ENCODE data around the gene LRBA.
A peak's percentile ranks its signal among the peaks of the same experiment; 100 is the strongest.

Gene LRBA

GRCh38 chr4:150479657-150480056, 535.4 kb downstream of the LRBA start:
- no peak for DNase-seq

- no peak for DNase-seq
Observed at GRCh38 chr4:150477869-150478268, 537.2 kb downstream of the LRBA start.

- DNase-seq: no peak
Observed at GRCh38 chr4:150476776-150477175, 538.3 kb downstream of the LRBA start.

- DNase-seq: no peak
Observed at GRCh38 chr4:150475763-150476162, 539.3 kb downstream of the LRBA start.

DNA sequence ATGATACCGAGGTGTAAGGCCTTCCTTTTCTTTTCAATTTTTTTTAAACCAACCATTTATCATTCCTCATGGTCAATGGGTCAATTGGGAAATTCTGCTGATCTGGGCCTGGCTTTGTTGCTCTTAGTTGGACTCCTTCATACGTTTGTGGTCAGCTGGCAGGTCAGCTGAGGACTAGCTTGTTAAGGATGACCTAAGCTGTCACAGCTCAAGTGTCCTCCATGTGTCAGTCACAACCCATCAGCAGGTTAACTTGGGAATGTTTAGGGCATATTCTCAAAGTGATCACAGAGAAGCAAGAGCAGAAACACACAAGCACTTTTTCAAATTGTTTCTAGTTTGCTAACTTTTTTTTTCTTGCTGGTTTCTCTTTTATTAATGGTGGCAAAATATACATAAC, 550.6 kb downstream of the LRBA start:
- DNase-seq: no peak

GRCh38 chr4:150462743-150463142, 552.3 kb downstream of the LRBA start:
- no peak for DNase-seq

- no peak for DNase-seq
Observed at GRCh38 chr4:150461957-150462356, 553.1 kb downstream of the LRBA start.

GRCh38 chr4:150457802-150458201, 557.3 kb downstream of the LRBA start:
- DNase-seq: no peak

DNA sequence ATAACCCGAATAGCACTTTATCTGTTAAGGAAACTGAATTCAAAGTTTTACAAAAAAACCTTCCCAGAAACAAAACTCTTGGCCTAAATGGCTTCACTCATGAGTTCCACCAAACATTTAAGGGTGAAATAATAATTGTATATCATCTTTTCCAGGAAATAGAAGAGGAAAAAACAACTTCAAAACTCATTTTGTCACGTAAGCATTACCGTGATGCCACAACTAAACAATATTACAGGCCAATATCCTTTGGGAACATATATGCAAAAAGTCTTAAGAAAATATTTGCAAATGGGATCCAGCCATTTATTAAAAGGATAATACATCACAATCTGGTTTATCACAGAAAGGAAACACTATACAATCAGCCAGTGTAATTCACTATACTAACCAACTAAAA, 563.2 kb downstream of the LRBA start:
- DNase-seq: no peak

DNA sequence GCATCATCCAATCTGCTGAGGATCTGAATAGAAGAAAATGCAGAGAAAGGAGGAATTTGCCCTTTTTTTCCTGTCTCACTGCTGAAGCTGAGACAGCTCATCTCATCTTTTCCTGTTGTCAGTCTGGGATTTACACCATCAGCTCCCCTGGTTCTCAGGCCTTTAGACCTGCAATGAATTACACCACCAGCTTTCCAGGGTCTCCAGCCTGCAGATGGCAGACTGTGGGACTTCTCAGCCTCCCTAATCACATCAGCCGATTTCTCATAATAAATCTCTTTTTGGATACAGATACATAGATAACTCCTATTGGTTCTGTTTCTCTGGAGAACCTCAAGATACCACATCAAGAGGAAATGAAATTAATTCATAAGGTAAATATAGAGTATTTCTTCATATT, 567.7 kb downstream of the LRBA start:
- no peak for DNase-seq

- DNase-seq: no peak
Observed at GRCh38 chr4:150439451-150439933, 575.6 kb downstream of the LRBA start.

DNA sequence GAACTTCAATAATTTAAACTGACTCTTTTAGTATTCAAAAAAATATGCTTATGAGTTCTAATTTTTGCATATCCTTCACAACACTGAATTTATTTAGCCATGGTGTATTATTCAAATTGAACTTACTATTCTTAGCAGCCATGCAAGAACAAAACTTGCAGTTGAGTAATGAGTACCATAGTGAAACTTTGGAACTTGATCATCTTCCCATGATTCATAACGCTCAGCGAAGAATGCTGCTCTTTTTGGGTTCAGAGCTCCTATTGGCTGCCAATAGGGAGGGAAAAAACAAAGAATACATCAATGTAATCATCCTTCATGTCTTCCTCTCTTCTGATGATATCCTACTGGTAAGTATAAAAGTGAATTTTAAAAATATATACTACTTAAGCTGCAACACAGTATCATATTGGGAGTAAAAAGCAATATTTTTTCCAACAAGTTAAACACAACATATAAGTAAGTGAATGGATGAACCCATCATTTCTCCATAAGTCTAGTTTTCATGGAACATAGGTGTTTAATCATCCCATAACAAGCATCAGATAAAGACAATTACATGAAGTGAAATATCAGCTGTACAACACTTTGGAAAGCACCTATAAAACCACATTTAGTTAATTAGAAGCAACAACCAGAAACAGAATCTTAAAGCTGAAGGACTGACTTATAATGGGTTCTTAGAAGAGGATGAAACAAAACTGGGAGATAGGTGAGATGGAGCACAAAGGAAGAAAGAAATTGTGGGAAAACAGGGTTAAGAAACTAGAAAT, 578.3 kb downstream of the LRBA start:
- no peak for DNase-seq

- DNase-seq: no peak
Observed at GRCh38 chr4:150431221-150431620, 583.9 kb downstream of the LRBA start.

GRCh38 chr4:150425161-150425560, 589.9 kb downstream of the LRBA start:
- DNase-seq: no peak

DNA sequence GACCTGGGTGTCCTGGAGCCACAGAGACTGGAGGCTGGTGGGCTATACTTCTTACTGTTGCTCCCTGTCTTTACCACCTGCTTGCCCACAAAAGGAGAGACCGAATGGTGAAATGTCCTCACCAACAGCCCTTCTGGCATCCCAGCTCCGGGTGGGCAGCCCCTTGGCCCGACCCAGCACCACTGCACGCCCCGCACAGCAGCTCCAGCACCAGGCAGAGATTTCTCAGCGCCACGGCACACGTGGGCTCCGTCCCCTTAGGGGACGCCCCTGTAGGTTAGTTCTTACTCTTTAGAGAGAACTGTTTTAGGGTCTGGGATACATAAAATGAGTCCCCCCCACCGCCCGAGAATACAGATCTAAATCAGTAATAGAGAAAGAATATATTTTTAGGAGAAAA, 591.6 kb downstream of the LRBA start:
- DNase-seq: no peak

GRCh38 chr4:150423074-150423473, 592.0 kb downstream of the LRBA start:
- DNase-seq: no peak

GRCh38 chr4:150421612-150422011, 593.5 kb downstream of the LRBA start:
- DNase-seq: no peak

DNA sequence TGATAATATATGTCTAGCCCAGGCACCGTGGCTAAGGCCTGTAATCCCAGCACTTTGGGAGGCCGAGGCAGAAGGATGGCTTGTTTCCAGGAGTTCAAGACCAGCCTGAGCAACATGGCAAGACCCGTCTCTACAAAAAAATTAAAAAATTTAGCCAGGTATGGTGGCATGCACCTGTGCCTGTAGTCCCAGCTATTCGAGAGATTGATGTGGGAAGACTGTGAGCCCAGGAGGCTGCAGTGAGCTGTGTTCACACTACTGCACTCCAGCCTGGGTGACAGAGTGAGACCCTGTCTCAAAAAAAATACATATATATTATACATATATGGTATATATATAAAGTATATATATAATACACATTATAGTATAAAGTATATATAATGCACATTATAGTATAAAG, 595.1 kb downstream of the LRBA start:
- DNase-seq: no peak

GRCh38 chr4:150418757-150419410, 596.2 kb downstream of the LRBA start:
- no peak for DNase-seq

DNA sequence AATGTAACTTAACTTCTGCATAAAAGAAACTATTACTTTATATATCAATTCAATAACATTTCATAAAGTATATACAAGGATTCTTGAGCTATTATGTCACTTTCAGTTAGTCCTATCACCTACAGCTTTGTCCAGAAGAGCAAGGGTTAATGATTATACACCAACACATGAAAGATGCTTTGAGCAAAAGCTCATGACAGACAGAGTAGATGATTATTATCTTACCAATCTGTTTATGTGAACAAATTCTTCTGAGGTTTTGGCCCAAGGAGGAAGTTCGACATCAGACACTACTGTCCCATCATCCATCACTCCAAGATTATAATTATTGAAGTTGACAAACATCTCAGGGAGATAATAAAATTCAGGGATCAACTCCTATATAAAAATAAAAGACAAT, 599.9 kb downstream of the LRBA start:
- no peak for DNase-seq

- DNase-seq: no peak
Observed at GRCh38 chr4:150411520-150411919, 603.6 kb downstream of the LRBA start.

DNA sequence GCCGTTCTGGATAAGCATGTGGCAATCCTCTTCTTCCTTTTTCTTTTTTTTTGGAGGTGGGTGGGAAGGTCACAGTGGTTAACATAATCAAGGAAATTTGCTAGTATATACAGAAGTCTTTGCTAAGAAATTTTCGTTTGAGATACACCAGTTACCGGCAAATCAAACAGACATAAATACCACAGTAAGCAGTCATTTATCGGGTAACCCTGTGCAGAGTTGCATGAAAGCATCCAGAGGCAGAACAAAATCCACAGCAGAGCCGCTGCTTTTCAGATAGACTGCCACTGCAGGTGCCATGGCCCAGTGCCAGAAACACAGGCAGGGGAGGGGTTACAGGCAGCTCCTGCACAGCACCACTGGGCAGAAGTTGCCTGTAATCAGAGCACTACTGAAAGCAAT, 612.2 kb downstream of the LRBA start:
- DNase-seq: peak; percentile 59

DNA sequence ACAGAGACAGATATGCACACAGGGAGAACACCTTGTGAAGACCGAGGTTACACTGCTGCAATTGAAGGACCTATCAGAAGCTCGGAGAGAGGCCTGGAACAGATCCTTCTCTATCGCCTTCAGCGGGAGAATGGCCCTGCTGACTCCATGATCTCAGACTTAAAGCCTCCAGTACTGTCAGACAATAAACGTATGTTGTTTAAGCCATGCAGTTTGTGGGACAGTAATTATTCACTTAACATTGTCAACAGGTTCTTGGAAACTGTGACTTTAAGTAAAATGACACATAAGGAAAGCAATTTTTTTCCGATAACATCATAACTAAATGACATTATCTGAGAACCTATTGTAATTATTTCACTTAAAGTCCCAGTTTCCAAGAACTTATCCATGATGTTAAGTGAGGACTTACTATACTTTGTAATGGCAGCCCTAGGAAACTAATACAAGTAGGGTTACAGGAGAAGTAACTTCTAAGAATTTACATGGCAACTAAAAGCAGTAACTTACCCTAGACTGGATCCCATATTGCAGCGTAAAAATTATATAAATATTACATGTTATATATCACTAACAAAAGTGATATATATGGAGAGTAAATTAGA, 613.9 kb downstream of the LRBA start:
- no peak for DNase-seq

GRCh38 chr4:150395872-150396271, 619.2 kb downstream of the LRBA start:
- DNase-seq: no peak
